PC-3 (cell line): ENCODE results near the gene UBQLN4.

ENCODE experiments used
- CTCF ChIP-seq: fragments of 300-600 bp; sonication (generic); conservative IDR thresholded peaks from 2 replicates; pipeline ENCODE4 v1.5.1; 2017; ENCODE audit warnings: antibody characterized with exemption, low read depth, mild to moderate bottlenecking, low read length
- EZH2 ChIP-seq: fragments of 300-600 bp; sonication (generic); IDR thresholded peaks from one replicate; pipeline ENCODE4 v1.6.1; 2017; ENCODE audit warnings: antibody characterized with exemption, mild to moderate bottlenecking, low read length; ENCODE audit not compliant: unreplicated experiment
- EZH2phosphoT487 ChIP-seq: fragments of 300-600 bp; sonication (generic); IDR thresholded peaks from 2 replicates; pipeline ENCODE4 v1.6.1; 2018; ENCODE audit warnings: mild to moderate bottlenecking, antibody characterized with exemption, low read length, borderline replicate concordance

- TF ChIP-seq CTCF: no peak
- no peak for TF ChIP-seq EZH2
- TF ChIP-seq EZH2phosphoT487: no peak
Observed at GRCh38 chr1:156033011-156033410, 20.6 kb downstream of the UBQLN4 start.
